ENCODE results near the gene TES.

TES gene

DNA sequence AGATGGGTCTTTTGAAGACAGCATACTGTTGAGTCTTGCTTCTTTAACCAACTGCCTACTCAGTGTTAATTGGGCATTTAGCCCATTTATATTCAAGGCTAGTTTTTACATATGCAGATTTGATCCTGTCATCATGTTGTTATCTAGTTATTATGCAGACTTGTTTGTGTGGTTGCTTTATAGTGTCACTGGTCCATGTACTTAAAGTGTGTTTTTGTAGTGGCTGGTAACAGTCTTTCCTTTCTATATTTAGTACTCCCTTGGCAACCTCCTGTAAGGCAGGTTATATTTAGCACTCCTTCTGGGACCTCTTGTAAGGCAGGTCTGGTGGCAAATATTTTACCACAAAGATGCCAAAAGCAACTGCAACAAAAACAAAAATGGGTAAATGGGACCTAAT, 66.7 kb downstream of the TES start:
- DNase-seq (ENCODE audit: low spot score), result no peak
- no peak overlapping the region for H3K23ac ChIP-seq (ENCODE audit: low read depth, low read length, poor library complexity)

GRCh38 chr7:116279217-116279616, 68.9 kb downstream of the TES start:
- Histone ChIP-seq H3K18ac (ENCODE audit: low read length) (no peak overlapping the region), H2BK5ac (ENCODE audit: low read length) (no peak overlapping the region), H2BK15ac (ENCODE audit: low read length) (no peak overlapping the region), H3K23ac (ENCODE audit: low read depth, low read length, poor library complexity) (no peak overlapping the region), H3K27me3 (ENCODE audit: control insufficient read depth in 3 of 3, insufficient read depth in 3 of 3, low read depth in 1 of 3, low read length in 3 of 3) (no peaks in the 10 kb centered on the region), H2AFZ (ENCODE audit: low read length) (no peak overlapping the region), H3K9ac (ENCODE audit: low read depth, low read length, poor library complexity) (no peak overlapping the region), H3K27ac (replicated peaks; ENCODE audit: low read length) (no peak overlapping the region), H3K4me3 (ENCODE audit: low read length in 2 of 2) (no peak overlapping the region), H4K8ac (ENCODE audit: low read depth, low read length) (no peak overlapping the region), H3K79me1 (ENCODE audit: low read depth, low read length) (no peaks in the 10 kb centered on the region), H2BK120ac (ENCODE audit: low read depth, low read length) (no peak overlapping the region), H3K4ac (ENCODE audit: low read length) (no peak overlapping the region), H3K36me3 (replicated peaks in 1 of 2; ENCODE audit: control insufficient read depth in 2 of 2, insufficient read depth in 2 of 2, low read length in 2 of 2) (no peaks in the 10 kb centered on the region), H3K9me3 (replicated peaks in 1 of 2; ENCODE audit: control insufficient read depth in 2 of 2, insufficient read depth in 1 of 2, low read depth in 1 of 2, low read length in 2 of 2) (no peaks in the 10 kb centered on the region), H3K14ac (ENCODE audit: low read length) (no peak overlapping the region), H3K4me2 (ENCODE audit: insufficient read depth, low read length, poor library complexity, severe bottlenecking) (no peak overlapping the region), H2AK5ac (ENCODE audit: low read depth, low read length) (no peak overlapping the region), H2BK12ac (ENCODE audit: low read length) (no peak overlapping the region), H4K91ac (ENCODE audit: low read depth, low read length, poor library complexity) (no peak overlapping the region), H3K4me1 (ENCODE audit: control insufficient read depth in 2 of 2, insufficient read depth in 1 of 2, low read depth in 1 of 2, low read length in 2 of 2) (no peaks in the 10 kb centered on the region)
- DNase-seq (ENCODE audit: low spot score), result no peak

More for the DNA sequence above, 66.7 kb downstream of the TES start:
- no peak overlapping the region for H3K4me3 ChIP-seq (ENCODE audit: low read length in 2 of 2)
- no peak overlapping the region for H4K91ac ChIP-seq (ENCODE audit: low read depth, low read length, poor library complexity)
- H3K4me2 ChIP-seq (ENCODE audit: insufficient read depth, low read length, poor library complexity, severe bottlenecking), result no peak overlapping the region
- no peaks in the 10 kb centered on the region for H3K9me3 ChIP-seq (replicated peaks in 1 of 2; ENCODE audit: control insufficient read depth in 2 of 2, insufficient read depth in 1 of 2, low read depth in 1 of 2, low read length in 2 of 2)
- H4K8ac ChIP-seq (ENCODE audit: low read depth, low read length), result no peak overlapping the region
- no peak overlapping the region for H3K27ac ChIP-seq (replicated peaks; ENCODE audit: low read length)
- H2BK120ac ChIP-seq (ENCODE audit: low read depth, low read length), result no peak overlapping the region
- H2BK15ac ChIP-seq (ENCODE audit: low read length), result no peak overlapping the region
- H3K14ac ChIP-seq (ENCODE audit: low read length), result no peak overlapping the region
- peaks cover 0 to 2% of the 10 kb centered on the region in 2 donors for H3K4me1 ChIP-seq (ENCODE audit: control insufficient read depth in 2 of 2, insufficient read depth in 1 of 2, low read depth in 1 of 2, low read length in 2 of 2)
- no peak overlapping the region for H3K9ac ChIP-seq (ENCODE audit: low read depth, low read length, poor library complexity)
- H3K4ac ChIP-seq (ENCODE audit: low read length), result no peak overlapping the region
- H3K36me3 ChIP-seq (replicated peaks in 1 of 2; ENCODE audit: control insufficient read depth in 2 of 2, insufficient read depth in 2 of 2, low read length in 2 of 2), result no peaks in the 10 kb centered on the region
- H3K27me3 ChIP-seq (ENCODE audit: control insufficient read depth in 3 of 3, insufficient read depth in 3 of 3, low read depth in 1 of 3, low read length in 3 of 3), result no peaks in the 10 kb centered on the region
- H2AFZ ChIP-seq (ENCODE audit: low read length), result no peak overlapping the region
- H3K79me1 ChIP-seq (ENCODE audit: low read depth, low read length), result no peaks in the 10 kb centered on the region
- H2BK5ac ChIP-seq (ENCODE audit: low read length), result no peak overlapping the region
- H3K18ac ChIP-seq (ENCODE audit: low read length), result no peak overlapping the region
- no peak overlapping the region for H2AK5ac ChIP-seq (ENCODE audit: low read depth, low read length)
- no peak overlapping the region for H2BK12ac ChIP-seq (ENCODE audit: low read length)

GRCh38 chr7:116280803-116281202, 70.5 kb downstream of the TES start:
- H4K91ac ChIP-seq (ENCODE audit: low read depth, low read length, poor library complexity), result no peak overlapping the region
- no peaks in the 10 kb centered on the region for H3K79me1 ChIP-seq (ENCODE audit: low read depth, low read length)
- no peak overlapping the region for H3K18ac ChIP-seq (ENCODE audit: low read length)
- no peak overlapping the region for H3K23ac ChIP-seq (ENCODE audit: low read depth, low read length, poor library complexity)
- no peak overlapping the region for H3K4me2 ChIP-seq (ENCODE audit: insufficient read depth, low read length, poor library complexity, severe bottlenecking)
- H4K8ac ChIP-seq (ENCODE audit: low read depth, low read length), result no peak overlapping the region
- no CpG with 5 or more reads among the region's 2 CpGs for WGBS, 2 donors (ENCODE audit: extremely low coverage in 2 of 2, insufficient read length in 2 of 2, insufficient replicate concordance in 1 of 2)
- H2AFZ ChIP-seq (ENCODE audit: low read length), result no peak overlapping the region
- no peak overlapping the region for H3K4ac ChIP-seq (ENCODE audit: low read length)
- no peak overlapping the region for H2BK120ac ChIP-seq (ENCODE audit: low read depth, low read length)
- no peak for DNase-seq (ENCODE audit: low spot score)
- H3K9ac ChIP-seq (ENCODE audit: low read depth, low read length, poor library complexity), result no peak overlapping the region
- no peaks in the 10 kb centered on the region for H3K27me3 ChIP-seq (ENCODE audit: control insufficient read depth in 3 of 3, insufficient read depth in 3 of 3, low read depth in 1 of 3, low read length in 3 of 3)
- no peak overlapping the region for H2AK5ac ChIP-seq (ENCODE audit: low read depth, low read length)
- H3K36me3 ChIP-seq (replicated peaks in 1 of 2; ENCODE audit: control insufficient read depth in 2 of 2, insufficient read depth in 2 of 2, low read length in 2 of 2), result no peaks in the 10 kb centered on the region
- H2BK15ac ChIP-seq (ENCODE audit: low read length), result no peak overlapping the region
- no peak overlapping the region for H3K4me3 ChIP-seq (ENCODE audit: low read length in 2 of 2)
- no peak overlapping the region for H2BK12ac ChIP-seq (ENCODE audit: low read length)
- no peak overlapping the region for H2BK5ac ChIP-seq (ENCODE audit: low read length)
- H3K9me3 ChIP-seq (replicated peaks in 1 of 2; ENCODE audit: control insufficient read depth in 2 of 2, insufficient read depth in 1 of 2, low read depth in 1 of 2, low read length in 2 of 2), result no peaks in the 10 kb centered on the region
- no peak overlapping the region for H3K27ac ChIP-seq (replicated peaks; ENCODE audit: low read length)
- H3K4me1 ChIP-seq (ENCODE audit: control insufficient read depth in 2 of 2, insufficient read depth in 1 of 2, low read depth in 1 of 2, low read length in 2 of 2), result no peaks in the 10 kb centered on the region
- no peak overlapping the region for H3K14ac ChIP-seq (ENCODE audit: low read length)

DNA sequence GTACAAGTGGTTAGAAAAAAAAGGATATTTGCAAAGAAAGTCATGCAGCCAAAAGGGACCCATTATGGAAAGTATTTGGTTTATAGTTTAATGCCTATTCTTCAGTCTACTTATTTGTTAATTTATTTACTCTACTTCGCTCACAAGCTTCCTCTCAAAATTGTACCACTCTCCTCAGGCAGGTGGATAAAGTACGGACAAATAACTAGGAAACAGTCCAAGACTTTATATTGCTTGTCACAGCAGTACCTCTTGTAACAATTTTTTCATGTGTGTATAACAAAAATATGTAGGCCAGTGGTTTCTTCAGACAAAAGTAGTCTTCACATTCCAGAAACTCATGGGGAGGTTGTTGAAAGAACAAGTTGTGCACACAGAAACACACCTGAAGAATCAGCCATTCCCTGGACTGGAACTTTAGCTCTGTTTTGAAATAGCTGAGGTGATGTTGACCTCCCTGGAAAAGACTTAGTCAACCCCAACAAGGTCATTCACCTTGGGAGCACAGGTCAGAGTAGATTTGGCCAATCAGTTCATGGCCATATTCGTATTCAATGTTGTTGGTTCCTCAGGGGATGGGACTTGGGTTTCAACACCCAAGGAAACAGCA, 73.4 kb downstream of the TES start:
- Histone ChIP-seq H2BK5ac (ENCODE audit: low read length) (no peak overlapping the region), H2AK5ac (ENCODE audit: low read depth, low read length) (no peak overlapping the region), H3K4me3 (ENCODE audit: low read length in 2 of 2) (no peak overlapping the region), H2AFZ (ENCODE audit: low read length) (no peak overlapping the region), H3K4me2 (ENCODE audit: insufficient read depth, low read length, poor library complexity, severe bottlenecking) (no peak overlapping the region), H3K23ac (ENCODE audit: low read depth, low read length, poor library complexity) (no peak overlapping the region), H3K79me1 (ENCODE audit: low read depth, low read length) (no peaks in the 10 kb centered on the region), H3K18ac (ENCODE audit: low read length) (no peak overlapping the region), H2BK12ac (ENCODE audit: low read length) (no peak overlapping the region), H2BK15ac (ENCODE audit: low read length) (no peak overlapping the region), H4K8ac (ENCODE audit: low read depth, low read length) (no peak overlapping the region), H3K9me3 (replicated peaks in 1 of 2; ENCODE audit: control insufficient read depth in 2 of 2, insufficient read depth in 1 of 2, low read depth in 1 of 2, low read length in 2 of 2) (no peaks in the 10 kb centered on the region), H2BK120ac (ENCODE audit: low read depth, low read length) (no peak overlapping the region), H3K4me1 (ENCODE audit: control insufficient read depth in 2 of 2, insufficient read depth in 1 of 2, low read depth in 1 of 2, low read length in 2 of 2) (no peaks in the 10 kb centered on the region), H3K14ac (ENCODE audit: low read length) (no peak overlapping the region), H3K4ac (ENCODE audit: low read length) (no peak overlapping the region), H4K91ac (ENCODE audit: low read depth, low read length, poor library complexity) (no peak overlapping the region), H3K9ac (ENCODE audit: low read depth, low read length, poor library complexity) (no peak overlapping the region), H3K27ac (replicated peaks; ENCODE audit: low read length) (no peak overlapping the region), H3K36me3 (replicated peaks in 1 of 2; ENCODE audit: control insufficient read depth in 2 of 2, insufficient read depth in 2 of 2, low read length in 2 of 2) (no peaks in the 10 kb centered on the region), H3K27me3 (ENCODE audit: control insufficient read depth in 3 of 3, insufficient read depth in 3 of 3, low read depth in 1 of 3, low read length in 3 of 3) (no peaks in the 10 kb centered on the region)
- DNase-seq (ENCODE audit: low spot score), result no peak
- WGBS, 2 donors (ENCODE audit: extremely low coverage in 2 of 2, insufficient read length in 2 of 2, insufficient replicate concordance in 1 of 2), result no CpG with 5 or more reads among the region's 3 CpGs

Data from neuronal stem cell (in vitro differentiated cells).